Measurements from ENCODE around the gene ST3GAL3. TPM values are rescaled to one million over a fixed set of nuclear protein-coding genes. Genes with fewer than 3 reads are reported as not detected.

Gene ST3GAL3
- total RNA-seq, 4 donors from 2014 or later = 32.2 to 57.4 (median 38.3) TPM

- TF ChIP-seq POLR2A (IDR thresholded peaks at IDR 0.05) = no peak
- TF ChIP-seq, protein P1, sequence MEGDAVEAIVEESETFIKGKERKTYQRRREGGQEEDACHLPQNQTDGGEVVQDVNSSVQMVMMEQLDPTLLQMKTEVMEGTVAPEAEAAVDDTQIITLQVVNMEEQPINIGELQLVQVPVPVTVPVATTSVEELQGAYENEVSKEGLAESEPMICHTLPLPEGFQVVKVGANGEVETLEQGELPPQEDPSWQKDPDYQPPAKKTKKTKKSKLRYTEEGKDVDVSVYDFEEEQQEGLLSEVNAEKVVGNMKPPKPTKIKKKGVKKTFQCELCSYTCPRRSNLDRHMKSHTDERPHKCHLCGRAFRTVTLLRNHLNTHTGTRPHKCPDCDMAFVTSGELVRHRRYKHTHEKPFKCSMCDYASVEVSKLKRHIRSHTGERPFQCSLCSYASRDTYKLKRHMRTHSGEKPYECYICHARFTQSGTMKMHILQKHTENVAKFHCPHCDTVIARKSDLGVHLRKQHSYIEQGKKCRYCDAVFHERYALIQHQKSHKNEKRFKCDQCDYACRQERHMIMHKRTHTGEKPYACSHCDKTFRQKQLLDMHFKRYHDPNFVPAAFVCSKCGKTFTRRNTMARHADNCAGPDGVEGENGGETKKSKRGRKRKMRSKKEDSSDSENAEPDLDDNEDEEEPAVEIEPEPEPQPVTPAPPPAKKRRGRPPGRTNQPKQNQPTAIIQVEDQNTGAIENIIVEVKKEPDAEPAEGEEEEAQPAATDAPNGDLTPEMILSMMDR (IDR thresholded peaks at IDR 0.05 in 4 of 5, conservative IDR thresholded peaks at IDR 0.05 in 1 of 5) = no peak
- in situ Hi-C loops (cut with MboI; ENCODE audit: low sequenced_read_pairs in 4 of 4) = no loop called here
- no peak for DNase-seq
- Histone ChIP-seq H3K4me3 (no peak overlapping the region), H3K9me3 (no peaks in the 10 kb centered on the region), H3K4me1 (peaks cover 20 to 24% of the 10 kb centered on the region in 2 donors), H3K27me3 (no peaks in the 10 kb centered on the region), H3K36me3 (peaks cover 0 to 78% of the 10 kb centered on the region in 2 donors), H3K27ac (peak overlapping the region in 2 of 4 donors; percentile 26 to 72)
- ATAC-seq = no peak
- intact Hi-C loops (cut with DNase I; ENCODE audit: low total_unique reads) = no loop called here
Observed at GRCh38 chr1:43958351-43959255, 251.3 kb downstream of the ST3GAL3 start.

DNA sequence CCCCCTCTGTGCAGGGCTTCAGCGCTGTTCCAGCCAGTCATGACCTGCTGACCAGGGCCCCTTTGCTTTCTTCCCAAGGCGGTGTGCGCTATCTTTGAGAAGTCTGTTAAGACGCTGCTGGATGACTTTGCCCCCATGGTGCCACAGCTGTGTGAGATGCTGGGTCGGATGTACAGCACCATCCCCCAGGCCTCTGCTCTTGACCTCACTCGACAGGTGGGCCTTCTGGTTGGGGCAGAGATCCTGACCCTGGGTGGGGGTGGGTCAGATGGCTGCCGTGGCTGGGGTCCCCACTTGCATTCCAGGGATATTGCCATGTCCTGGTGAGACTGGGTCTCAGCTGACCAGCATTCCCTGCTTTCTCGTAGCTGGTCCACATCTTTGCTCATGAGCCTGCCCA, 253.5 kb downstream of the ST3GAL3 start:
- in situ Hi-C loops (cut with MboI; ENCODE audit: low sequenced_read_pairs in 4 of 4) (no loop called here), intact Hi-C loops (cut with DNase I; ENCODE audit: low total_unique reads) (no loop called here)
- peaks cover 0 to 100% of the 10 kb centered on the region in 2 donors for H3K36me3 ChIP-seq
- no peak overlapping the region for H3K27ac ChIP-seq
- H3K27me3 ChIP-seq = no peaks in the 10 kb centered on the region
- no peaks in the 10 kb centered on the region for H3K9me3 ChIP-seq
- H3K4me1 ChIP-seq = peaks cover 0 to 5% of the 10 kb centered on the region in 2 donors
- H3K4me3 ChIP-seq = no peak overlapping the region
- no peak for ATAC-seq
- no peak for TF ChIP-seq POLR2A (IDR thresholded peaks at IDR 0.05)
- TF ChIP-seq, protein P1 (IDR thresholded peaks at IDR 0.05 in 4 of 5, conservative IDR thresholded peaks at IDR 0.05 in 1 of 5) = no peak
- no peak for DNase-seq

- Histone ChIP-seq H3K4me3 (no peak overlapping the region), H3K27me3 (no peaks in the 10 kb centered on the region), H3K4me1 (peaks cover 0 to 5% of the 10 kb centered on the region in 2 donors), H3K27ac (no peak overlapping the region), H3K36me3 (peaks cover 0 to 99% of the 10 kb centered on the region in 2 donors), H3K9me3 (no peaks in the 10 kb centered on the region)
- TF ChIP-seq, protein P1 (IDR thresholded peaks at IDR 0.05 in 4 of 5, conservative IDR thresholded peaks at IDR 0.05 in 1 of 5) = no peak
- no peak for TF ChIP-seq POLR2A (IDR thresholded peaks at IDR 0.05)
- no peak for DNase-seq
- in situ Hi-C loops (cut with MboI; ENCODE audit: low sequenced_read_pairs in 4 of 4) (no loop called here), intact Hi-C loops (cut with DNase I; ENCODE audit: low total_unique reads) (no loop called here)
- ATAC-seq = no peak
Observed at GRCh38 chr1:43961692-43962091, 254.4 kb downstream of the ST3GAL3 start.

DNA sequence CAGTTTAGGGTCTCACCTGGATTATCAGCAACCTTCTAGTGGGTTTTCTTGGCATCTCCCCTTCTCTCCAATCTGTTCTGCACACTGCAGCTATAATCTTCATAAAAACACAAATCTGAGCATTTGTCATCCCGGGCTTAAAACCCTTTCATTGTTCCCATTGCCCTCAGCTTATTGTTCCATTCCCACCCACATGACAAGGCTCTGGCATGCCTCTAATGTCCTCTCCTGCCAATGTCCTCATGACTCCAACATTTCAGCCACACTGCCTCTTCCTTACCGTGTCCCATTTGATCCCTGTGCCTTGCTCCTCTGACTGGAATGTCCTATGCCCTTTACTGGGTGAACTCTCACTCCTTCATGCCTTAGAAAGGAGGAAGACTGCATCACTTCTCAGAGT, 255.0 kb downstream of the ST3GAL3 start:
- no peak overlapping the region for H3K27ac ChIP-seq
- in situ Hi-C loops (cut with MboI; ENCODE audit: low sequenced_read_pairs in 4 of 4) (no loop called here), intact Hi-C loops (cut with DNase I; ENCODE audit: low total_unique reads) (no loop called here)
- peaks cover 0 to 5% of the 10 kb centered on the region in 2 donors for H3K4me1 ChIP-seq
- H3K36me3 ChIP-seq = peaks cover 0 to 98% of the 10 kb centered on the region in 2 donors
- H3K4me3 ChIP-seq = no peak overlapping the region
- H3K9me3 ChIP-seq = no peaks in the 10 kb centered on the region
- no peaks in the 10 kb centered on the region for H3K27me3 ChIP-seq
- TF ChIP-seq, protein P1 (IDR thresholded peaks at IDR 0.05 in 4 of 5, conservative IDR thresholded peaks at IDR 0.05 in 1 of 5) = no peak
- no peak for TF ChIP-seq POLR2A (IDR thresholded peaks at IDR 0.05)
- DNase-seq = no peak
- ATAC-seq = no peak
